K562 (cell line): ENCODE measurements around the gene HPS3. TPM values are rescaled to one million over a fixed set of nuclear protein-coding genes. Genes with fewer than 3 reads are reported as not detected.

Experiments
- ATAC-seq: fragments of 200-7000 bp; cut with Tn5 transposase; 3 replicates; pipeline ENCODE4 v1.9.1; 2020; ENCODE audit warnings: moderate library complexity
- BruUV-seq: library from RNA; stranded (reverse); fragments of 400-500 nt; replicated peaks from 2 replicates; lab custom pipeline; 2021; lab: Mats Ljungman, UMichigan
- CTCF ChIA-PET: fragments of 300-600 bp; formaldehyde crosslinking; extraction: SDS; loops from one replicate; lab custom pipeline; 2021; ENCODE audit warnings: low intra/inter-chr PET ratio; lab: Yijun Ruan, JAX
- POLR2A ChIA-PET: fragments of 300-600, 350-650 bp; sonication (Branson Sonifier 250); formaldehyde crosslinking; extraction: SDS; loops from one replicate; lab custom pipeline; 2021; ENCODE audit warnings: antibody characterized with exemption, inconsistent platforms; lab: Yijun Ruan, JAX
- DNase-seq, 4 experiments: peaks; one replicate each; pipeline versions ENCODE4 v3.0.0 to v3.0.0-alpha.2; 2011 to 2018; ENCODE audit warnings: low spot score in 3 of 4, mixed read lengths in 3 of 4; ENCODE audit errors: extremely low read depth in 1 of 4
- FAIRE-seq: peaks from 2 replicates; lab custom pipeline; 2011; peaks lifted over from hg19 to GRCh38; lab: Jason Lieb, UNC
- H2AFZ ChIP-seq: 2 replicates; pipeline ENCODE4 v1.6.0; 2011; ENCODE audit warnings: low read depth, low read length, control low read depth, inconsistent platforms
- H3K27ac ChIP-seq: fragments of 200-600 bp; 3 replicates; pipeline ENCODE4 v1.8.0; 2011; ENCODE audit warnings: low read depth, mild to moderate bottlenecking, control low read depth, inconsistent platforms, low read length, moderate library complexity, mixed read lengths; ENCODE audit errors: extremely low read depth
- H3K27me3 ChIP-seq, 2 experiments: fragments of 300-600 bp in 1 of 2; 2 replicates in 1 of 2; 3 replicates in 1 of 2; pipeline versions ENCODE4 v1.6.0 to v1.8.0; 2011; ENCODE audit warnings: inconsistent platforms in 2 of 2, low read length in 2 of 2, mild to moderate bottlenecking in 1 of 2, mixed read lengths in 1 of 2, moderate library complexity in 1 of 2; ENCODE audit not compliant: control insufficient read depth in 2 of 2, insufficient read depth in 2 of 2
- H3K36me3 ChIP-seq: fragments of 300-600 bp; 3 replicates; pipeline ENCODE4 v1.8.0; 2011; ENCODE audit warnings: mild to moderate bottlenecking, low read length, inconsistent platforms; ENCODE audit not compliant: control insufficient read depth, insufficient read depth
- H3K4me1 ChIP-seq, 2 experiments: fragments of 200-600 bp in 1 of 2; replicated peaks in 1 of 2; 2 replicates in 1 of 2; 3 replicates in 1 of 2; pipeline versions ENCODE4 v1.5.1 to v1.8.0; 2011; ENCODE audit warnings: inconsistent platforms in 2 of 2, low read length in 2 of 2, mild to moderate bottlenecking in 1 of 2, mixed read lengths in 1 of 2, moderate library complexity in 1 of 2; ENCODE audit not compliant: control insufficient read depth in 2 of 2, insufficient read depth in 2 of 2
- H3K4me2 ChIP-seq: 2 replicates; pipeline ENCODE4 v1.6.1; 2011; ENCODE audit warnings: low read length, control low read depth, inconsistent platforms, mixed read lengths; ENCODE audit not compliant: insufficient read depth
- H3K4me3 ChIP-seq: fragments of 200-600 bp; sonication (generic), shearing (Covaris generic); 2 replicates; pipeline ENCODE4 v1.5.1; 2016; ENCODE audit warnings: control low read depth, inconsistent platforms
- H3K79me2 ChIP-seq: fragments of 200-600 bp; 3 replicates; pipeline ENCODE4 v1.8.0; 2011; ENCODE audit warnings: low read length, inconsistent platforms; ENCODE audit not compliant: control insufficient read depth, insufficient read depth
- H3K9ac ChIP-seq, 2 experiments: 2 replicates each; pipeline versions ENCODE4 v1.6.0 to v1.6.1; 2011; ENCODE audit warnings: low read depth in 2 of 2, low read length in 2 of 2, control low read depth in 1 of 2, inconsistent platforms in 1 of 2, mild to moderate bottlenecking in 1 of 2, mixed read lengths in 1 of 2; ENCODE audit not compliant: insufficient read depth in 1 of 2
- H3K9me1 ChIP-seq: one replicate; pipeline ENCODE4 v1.6.0; 2011; ENCODE audit warnings: inconsistent platforms, mild to moderate bottlenecking, low read length, moderate library complexity; ENCODE audit not compliant: control insufficient read depth, insufficient read depth
- H3K9me3 ChIP-seq: replicated peaks from 2 replicates; pipeline ENCODE4 v1.5.1; 2011; ENCODE audit warnings: low read depth, low read length, inconsistent platforms; ENCODE audit not compliant: control insufficient read depth, insufficient read depth
- H4K20me1 ChIP-seq: replicated peaks from 2 replicates; pipeline ENCODE4 v1.6.1; 2011; ENCODE audit warnings: low read length, inconsistent platforms, mixed read lengths; ENCODE audit not compliant: control insufficient read depth, insufficient read depth
- ARID2 ChIP-seq: fragments of 450-650 bp; IDR thresholded peaks from 2 replicates; pipeline ENCODE4 v1.6.1; 2017; ENCODE audit warnings: antibody characterized with exemption, mild to moderate bottlenecking
- CREM ChIP-seq: IDR thresholded peaks from 2 replicates; pipeline ENCODE4 v1.6.1; 2014; ENCODE audit warnings: antibody characterized with exemption, low read depth
- FOXM1 ChIP-seq, 2 experiments: fragments of 450-650 bp in 1 of 2; sonication (generic) in 1 of 2; formaldehyde crosslinking in 1 of 2; IDR thresholded peaks; 2 replicates each; pipeline versions ENCODE4 v1.6.1 to v1.9.0; 2017 to 2022; ENCODE audit warnings: low read depth in 2 of 2, mild to moderate bottlenecking in 2 of 2, missing genetic modification reagents in 1 of 2, moderate library complexity in 1 of 2
- NCOA4 ChIP-seq: fragments of 450-650 bp; IDR thresholded peaks from 2 replicates; pipeline ENCODE4 v1.6.1; 2018; ENCODE audit warnings: mild to moderate bottlenecking; ENCODE audit not compliant: partially characterized antibody
- NFXL1 ChIP-seq: fragments of 450-650 bp; formaldehyde crosslinking; IDR thresholded peaks from 2 replicates; pipeline ENCODE4 v1.4.0; 2021; ENCODE audit warnings: mild to moderate bottlenecking
- SMARCA4 ChIP-seq: fragments of 450-650 bp; IDR thresholded peaks from 2 replicates; pipeline ENCODE4 v1.6.1; 2016
- TAF15 ChIP-seq: fragments of 200-400 bp; formaldehyde crosslinking; IDR thresholded peaks from 2 replicates; pipeline ENCODE4 v1.6.1; 2017; ENCODE audit warnings: mild to moderate bottlenecking, low read depth, low read length, moderate library complexity
- TEAD1 ChIP-seq, 2 experiments: fragments of 450-650 bp in 1 of 2; sonication (generic) in 1 of 2; formaldehyde crosslinking; IDR thresholded peaks; 2 replicates each; pipeline versions ENCODE4 v1.4.0 to v1.8.0; 2020 to 2022; ENCODE audit warnings: mild to moderate bottlenecking in 2 of 2, missing genetic modification reagents in 1 of 2
- THAP12 ChIP-seq: fragments of 250-450 bp; sonication (Bioruptor Pico); IDR thresholded peaks from 2 replicates; pipeline ENCODE4 v1.9.0; 2021; ENCODE audit warnings: mild to moderate bottlenecking, inconsistent platforms
- UBTF ChIP-seq, 2 experiments: IDR thresholded peaks; 2 replicates each; pipeline ENCODE4 v1.6.1; 2012; ENCODE audit warnings: improper control_type of control experiment in 2 of 2, low read depth in 2 of 2, low read length in 2 of 2, borderline replicate concordance in 1 of 2
- WGBS: fragments of 100-300 bp; shearing (Covaris generic); methylation state at CpG from one replicate; pipeline ENCODE4 v1.1.6; 2016; ENCODE audit warnings: low coverage, mixed read lengths; ENCODE audit not compliant: insufficient coverage; ENCODE audit errors: missing lambda C conversion rate; 5-methylcytosine and 5-hydroxymethylcytosine counted together
- in situ Hi-C: fragments of 300-500 bp; cut with MboI; formaldehyde crosslinking; loops from 4 replicates; pipeline ENCODE4 v1.15.0; 2018; ENCODE audit warnings: inconsistent platforms, mixed read lengths
- intact Hi-C: fragments of 100-400 bp; cut with micrococcal nuclease; formaldehyde crosslinking; loops from 2 replicates; pipeline ENCODE4 v1.14.2; 2022
- polyA plus RNA-seq, 8 experiments: library from polyadenylated mRNA; depleted of rRNA in 4 of 8; stranded (reverse) in 5 of 8; unstranded in 3 of 8; fragments of >200 nt; fragmentation: Nextera tagmentation in 2 of 8; fragmentation: Illumina TruSeq in 1 of 8; extraction: Ambion mirVana in 2 of 8; extraction: Trizol in 1 of 8; gene quantifications; 2 replicates each; pipeline versions ENCODE4 v1.2.1 to v1.2.3, GENCODE V29; 2011 to 2014; ENCODE audit warnings: inconsistent platforms in 1 of 8, missing spikeins in 1 of 8
- total RNA-seq, 7 experiments: library from RNA; depleted of rRNA in 6 of 7; stranded (reverse); fragments of >200 nt in 6 of 7; fragmentation: Illumina TruSeq in 2 of 7; extraction: Trizol in 2 of 7; gene quantifications; 2 replicates each; pipeline versions ENCODE4 v1.2.1 to v1.2.3, GENCODE V29; 2011 to 2021; ENCODE audit warnings: low replicate concordance in 1 of 7

HPS3 gene
- total and polyA plus RNA-seq, 9 of the 15 experiments (the other 6 are each of a cell fraction or from before 2014, with no cell fraction given) = 1.2 to 11.3 (median 7.6) TPM

DNA sequence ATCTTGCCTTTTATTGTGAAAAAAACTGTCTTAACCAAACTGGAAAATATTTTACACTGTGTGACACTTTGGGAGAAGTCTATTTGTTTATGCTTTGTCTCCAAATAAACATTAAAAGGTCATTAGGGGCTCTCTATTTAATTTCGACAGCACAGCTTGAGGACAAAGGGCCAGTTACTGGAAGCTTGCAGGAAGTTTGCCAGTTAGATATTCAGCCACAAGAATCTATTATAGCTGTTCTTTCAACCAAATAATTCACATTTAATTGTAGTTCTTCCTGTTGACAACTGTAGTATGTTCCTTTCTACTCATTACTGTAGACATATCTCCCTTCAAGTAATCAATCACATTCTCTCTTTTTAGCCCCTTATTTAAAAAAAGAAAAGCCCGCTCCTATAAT is 86.1 kb downstream of the HPS3 start:
- Histone ChIP-seq H3K27me3 (no peaks in the 10 kb centered on the region), H3K27ac (no peak overlapping the region), H3K9ac (no peak overlapping the region), H3K9me1 (no peaks in the 10 kb centered on the region), H3K4me3 (no peak overlapping the region), H3K9me3 (no peaks in the 10 kb centered on the region), H4K20me1 (no peaks in the 10 kb centered on the region), H3K4me2 (no peak overlapping the region), H3K79me2 (no peaks in the 10 kb centered on the region), H3K4me1 (no peaks in the 10 kb centered on the region; a peak in 2 of 5 replicates), H3K36me3 (no peaks in the 10 kb centered on the region), H2AFZ (no peak overlapping the region)
- DNase-seq (no peak), ATAC-seq (no peak), FAIRE-seq (no peak)
- CTCF ChIA-PET = no interaction called here
- intact Hi-C loops = no loop called here
- 29% methylated on average over 2 of the region's 2 CpGs for WGBS
- in situ Hi-C loops = no loop called here
- POLR2A ChIA-PET = no interaction called here
- BruUV-seq = no TSS peak
- no peak for TF ChIP-seq TEAD1 (CRISPR knock-in tag; IDR thresholded peaks at IDR 0.05)
- no peak for TF ChIP-seq NFXL1 (CRISPR knock-in tag)
- no peak for TF ChIP-seq THAP12 (CRISPR knock-in tag)
- no peak for TF ChIP-seq ARID2
- no peak for TF ChIP-seq TAF15
- no peak for TF ChIP-seq CREM
- no peak for TF ChIP-seq SMARCA4
- TF ChIP-seq FOXM1 (IDR thresholded peaks at IDR 0.05; ENCODE audit: low read depth) = no peak
- TF ChIP-seq FOXM1 (CRISPR knock-in tag; IDR thresholded peaks at IDR 0.05; ENCODE audit: low read depth) = no peak
- no peak for TF ChIP-seq NCOA4
- TF ChIP-seq UBTF (IDR thresholded peaks at IDR 0.05; ENCODE audit: borderline replicate concordance in 1 of 2, low read depth in 2 of 2, low read length in 2 of 2) = no peak
